Loucy (cell line): ENCODE measurements around the gene PRTFDC1.

ENCODE experiments used
- EZH2phosphoT487 ChIP-seq: fragments of 200-600 bp; IDR thresholded peaks from 2 replicates; pipeline ENCODE4 v1.6.1; 2018; ENCODE audit warnings: antibody characterized with exemption, mild to moderate bottlenecking, moderate library complexity, borderline replicate concordance
- TF ChIP-seq, protein P1 (sequence below): fragments of 200-600 bp; sonication (generic); conservative IDR thresholded peaks from 2 replicates; pipeline ENCODE4 v1.5.1; 2014; ENCODE audit warnings: mild to moderate bottlenecking, antibody characterized with exemption, low read length

- TF ChIP-seq, protein P1, sequence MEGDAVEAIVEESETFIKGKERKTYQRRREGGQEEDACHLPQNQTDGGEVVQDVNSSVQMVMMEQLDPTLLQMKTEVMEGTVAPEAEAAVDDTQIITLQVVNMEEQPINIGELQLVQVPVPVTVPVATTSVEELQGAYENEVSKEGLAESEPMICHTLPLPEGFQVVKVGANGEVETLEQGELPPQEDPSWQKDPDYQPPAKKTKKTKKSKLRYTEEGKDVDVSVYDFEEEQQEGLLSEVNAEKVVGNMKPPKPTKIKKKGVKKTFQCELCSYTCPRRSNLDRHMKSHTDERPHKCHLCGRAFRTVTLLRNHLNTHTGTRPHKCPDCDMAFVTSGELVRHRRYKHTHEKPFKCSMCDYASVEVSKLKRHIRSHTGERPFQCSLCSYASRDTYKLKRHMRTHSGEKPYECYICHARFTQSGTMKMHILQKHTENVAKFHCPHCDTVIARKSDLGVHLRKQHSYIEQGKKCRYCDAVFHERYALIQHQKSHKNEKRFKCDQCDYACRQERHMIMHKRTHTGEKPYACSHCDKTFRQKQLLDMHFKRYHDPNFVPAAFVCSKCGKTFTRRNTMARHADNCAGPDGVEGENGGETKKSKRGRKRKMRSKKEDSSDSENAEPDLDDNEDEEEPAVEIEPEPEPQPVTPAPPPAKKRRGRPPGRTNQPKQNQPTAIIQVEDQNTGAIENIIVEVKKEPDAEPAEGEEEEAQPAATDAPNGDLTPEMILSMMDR, result no peak
- no peak for TF ChIP-seq EZH2phosphoT487
Measured at GRCh38 chr10:24917493-24917892, 34.9 kb downstream of the PRTFDC1 start.
